Activated T-helper 17 cell treated with anti-CD3 and anti-CD28 coated beads, Interleukin-2, amount 50 U/mL, for 72 hours (primary cell): ENCODE measurements around the gene UMOD. TPM values are rescaled to one million over a fixed set of nuclear protein-coding genes. Genes with fewer than 3 reads are reported as not detected.
A peak's percentile ranks its signal among the peaks of the same experiment; 100 is the strongest.

Experiments
- ATAC-seq: fragments of 150-1000 bp; cut with Tn5 transposase; replicated peaks from 2 replicates; pipeline ENCODE4 v1.10.0; 2021; ENCODE audit warnings: mild to moderate bottlenecking, moderate library complexity
- H3K27ac Mint-ChIP-seq: one replicate; pipeline ENCODE4 v1.8.0; 2022; ENCODE audit warnings: mixed read lengths
- H3K27me3 Mint-ChIP-seq: one replicate; pipeline ENCODE4 v1.8.0; 2022; ENCODE audit warnings: mixed read lengths
- H3K36me3 Mint-ChIP-seq: one replicate; pipeline ENCODE4 v1.8.0; 2022; ENCODE audit warnings: low read depth, mild to moderate bottlenecking, mixed read lengths
- H3K4me1 Mint-ChIP-seq: one replicate; pipeline ENCODE4 v1.8.0; 2022; ENCODE audit warnings: mixed read lengths
- H3K4me3 Mint-ChIP-seq: one replicate; pipeline ENCODE4 v1.8.0; 2022; ENCODE audit warnings: mild to moderate bottlenecking, mixed read lengths
- H3K9me3 Mint-ChIP-seq: one replicate; pipeline ENCODE4 v1.8.0; 2022; ENCODE audit warnings: mixed read lengths
- total RNA-seq, 2 donors: library from RNA; stranded (reverse); gene quantifications; one replicate each; pipeline ENCODE4 v1.2.3, GENCODE V29; 2022

Gene UMOD
- total RNA-seq, 2 donors from 2014 or later, result not detected

GRCh38 chr16:20383106-20384029 lies 30.9 kb upstream of the UMOD start:
- no peak overlapping the region for H3K27ac Mint-ChIP-seq
- H3K36me3 Mint-ChIP-seq, result no peaks in the 10 kb centered on the region
- no peak overlapping the region for H3K4me3 Mint-ChIP-seq
- no peaks in the 10 kb centered on the region for H3K9me3 Mint-ChIP-seq
- peak; percentile 65 for ATAC-seq
- no peaks in the 10 kb centered on the region for H3K4me1 Mint-ChIP-seq
- H3K27me3 Mint-ChIP-seq, result peaks cover 16% of the 10 kb centered on the region

- H3K4me1 Mint-ChIP-seq, result no peaks in the 10 kb centered on the region
- H3K27me3 Mint-ChIP-seq, result peaks cover 15% of the 10 kb centered on the region
- no peak for ATAC-seq
- no peaks in the 10 kb centered on the region for H3K9me3 Mint-ChIP-seq
- H3K36me3 Mint-ChIP-seq, result no peaks in the 10 kb centered on the region
- no peak overlapping the region for H3K27ac Mint-ChIP-seq
- no peak overlapping the region for H3K4me3 Mint-ChIP-seq
Observed at GRCh38 chr16:20382202-20382948, 29.9 kb upstream of the UMOD start.

- H3K27ac Mint-ChIP-seq, result no peak overlapping the region
Observed at GRCh38 chr16:20380782-20381181, 28.3 kb upstream of the UMOD start.

GRCh38 chr16:20377181-20377580 lies 24.7 kb upstream of the UMOD start:
- no peak for ATAC-seq
- Mint-ChIP-seq H3K9me3 (no peaks in the 10 kb centered on the region), H3K27me3 (peaks cover 12% of the 10 kb centered on the region), H3K4me1 (no peaks in the 10 kb centered on the region), H3K27ac (no peak overlapping the region), H3K4me3 (no peak overlapping the region), H3K36me3 (no peaks in the 10 kb centered on the region)

More at GRCh38 chr16:20380782-20381181, 28.3 kb upstream of the UMOD start:
- peaks cover 6% of the 10 kb centered on the region for H3K27me3 Mint-ChIP-seq
- H3K36me3 Mint-ChIP-seq, result no peaks in the 10 kb centered on the region
- no peaks in the 10 kb centered on the region for H3K9me3 Mint-ChIP-seq
- no peak for ATAC-seq
- no peaks in the 10 kb centered on the region for H3K4me1 Mint-ChIP-seq
- no peak overlapping the region for H3K4me3 Mint-ChIP-seq

GRCh38 chr16:20372701-20373100 lies 20.2 kb upstream of the UMOD start:
- Mint-ChIP-seq H3K27ac (no peak overlapping the region), H3K4me1 (no peaks in the 10 kb centered on the region), H3K4me3 (no peak overlapping the region), H3K27me3 (peaks cover 20% of the 10 kb centered on the region), H3K36me3 (no peaks in the 10 kb centered on the region), H3K9me3 (no peaks in the 10 kb centered on the region)
- ATAC-seq, result no peak

- Mint-ChIP-seq H3K27ac (no peak overlapping the region), H3K9me3 (no peaks in the 10 kb centered on the region), H3K4me3 (no peak overlapping the region), H3K4me1 (no peaks in the 10 kb centered on the region), H3K27me3 (peaks cover 26% of the 10 kb centered on the region), H3K36me3 (no peaks in the 10 kb centered on the region)
- no peak for ATAC-seq
Observed at GRCh38 chr16:20369452-20370054, 17.0 kb upstream of the UMOD start.

GRCh38 chr16:20364051-20364450 lies 11.5 kb upstream of the UMOD start:
- Mint-ChIP-seq H3K27me3 (peaks cover 23% of the 10 kb centered on the region), H3K9me3 (no peaks in the 10 kb centered on the region), H3K4me1 (no peaks in the 10 kb centered on the region), H3K4me3 (no peak overlapping the region), H3K36me3 (no peaks in the 10 kb centered on the region), H3K27ac (no peak overlapping the region)
- ATAC-seq, result no peak

GRCh38 chr16:20363191-20363590 lies 10.7 kb upstream of the UMOD start:
- no peak overlapping the region for H3K4me3 Mint-ChIP-seq
- H3K27me3 Mint-ChIP-seq, result peaks cover 22% of the 10 kb centered on the region
- H3K9me3 Mint-ChIP-seq, result no peaks in the 10 kb centered on the region
- ATAC-seq, result no peak
- H3K4me1 Mint-ChIP-seq, result no peaks in the 10 kb centered on the region
- H3K36me3 Mint-ChIP-seq, result no peaks in the 10 kb centered on the region
- no peak overlapping the region for H3K27ac Mint-ChIP-seq

GRCh38 chr16:20359997-20360396 lies 7.5 kb upstream of the UMOD start:
- no peak overlapping the region for H3K27ac Mint-ChIP-seq
- H3K36me3 Mint-ChIP-seq, result no peaks in the 10 kb centered on the region
- no peaks in the 10 kb centered on the region for H3K4me1 Mint-ChIP-seq
- H3K9me3 Mint-ChIP-seq, result peaks cover 2% of the 10 kb centered on the region
- no peak for ATAC-seq
- H3K4me3 Mint-ChIP-seq, result no peak overlapping the region
- peaks cover 29% of the 10 kb centered on the region for H3K27me3 Mint-ChIP-seq

- H3K9me3 Mint-ChIP-seq, result peaks cover 3% of the 10 kb centered on the region
- no peaks in the 10 kb centered on the region for H3K4me1 Mint-ChIP-seq
- H3K27ac Mint-ChIP-seq, result no peak overlapping the region
- H3K36me3 Mint-ChIP-seq, result no peaks in the 10 kb centered on the region
- peaks cover 31% of the 10 kb centered on the region for H3K27me3 Mint-ChIP-seq
- H3K4me3 Mint-ChIP-seq, result no peak overlapping the region
- no peak for ATAC-seq
Observed at GRCh38 chr16:20355114-20355782, 2.7 kb upstream of the UMOD start.

GRCh38 chr16:20353379-20353778 lies 864 bp upstream of the UMOD start:
- no peak for ATAC-seq
- peaks cover 31% of the 10 kb centered on the region for H3K27me3 Mint-ChIP-seq
- no peaks in the 10 kb centered on the region for H3K4me1 Mint-ChIP-seq
- no peaks in the 10 kb centered on the region for H3K36me3 Mint-ChIP-seq
- no peak overlapping the region for H3K4me3 Mint-ChIP-seq
- H3K9me3 Mint-ChIP-seq, result peaks cover 3% of the 10 kb centered on the region
- no peak overlapping the region for H3K27ac Mint-ChIP-seq

- ATAC-seq, result no peak
- Mint-ChIP-seq H3K4me1 (no peaks in the 10 kb centered on the region), H3K9me3 (no peaks in the 10 kb centered on the region), H3K36me3 (no peaks in the 10 kb centered on the region), H3K27ac (no peak overlapping the region), H3K27me3 (peaks cover 14% of the 10 kb centered on the region), H3K4me3 (no peak overlapping the region)
Observed at GRCh38 chr16:20349615-20350014, 2.9 kb downstream of the UMOD start.

- Mint-ChIP-seq H3K9me3 (no peaks in the 10 kb centered on the region), H3K4me3 (no peak overlapping the region), H3K4me1 (no peaks in the 10 kb centered on the region), H3K27ac (no peak overlapping the region), H3K27me3 (peaks cover 10% of the 10 kb centered on the region), H3K36me3 (no peaks in the 10 kb centered on the region)
- ATAC-seq, result no peak
Observed at GRCh38 chr16:20348365-20349185, 3.9 kb downstream of the UMOD start.
